GM12864 (cell line): Measurements from ENCODE around the gene SUPT4H1.

Source experiments
- DNase-seq: peaks from one replicate; pipeline ENCODE4 v3.0.0-alpha.2; 2011; ENCODE audit warnings: low read depth
- H3K4me3 ChIP-seq: 2 replicates; pipeline ENCODE4 v1.5.1; 2011; ENCODE audit warnings: mild to moderate bottlenecking, low read depth, low read length, control low read depth
- TF ChIP-seq, protein P1 (sequence below): IDR thresholded peaks from 2 replicates; pipeline ENCODE4 v1.5.1; 2011; ENCODE audit warnings: low read depth, mild to moderate bottlenecking, moderate library complexity, low read length, control low read depth, inconsistent platforms; ENCODE audit errors: missing control alignments

Gene SUPT4H1

DNA sequence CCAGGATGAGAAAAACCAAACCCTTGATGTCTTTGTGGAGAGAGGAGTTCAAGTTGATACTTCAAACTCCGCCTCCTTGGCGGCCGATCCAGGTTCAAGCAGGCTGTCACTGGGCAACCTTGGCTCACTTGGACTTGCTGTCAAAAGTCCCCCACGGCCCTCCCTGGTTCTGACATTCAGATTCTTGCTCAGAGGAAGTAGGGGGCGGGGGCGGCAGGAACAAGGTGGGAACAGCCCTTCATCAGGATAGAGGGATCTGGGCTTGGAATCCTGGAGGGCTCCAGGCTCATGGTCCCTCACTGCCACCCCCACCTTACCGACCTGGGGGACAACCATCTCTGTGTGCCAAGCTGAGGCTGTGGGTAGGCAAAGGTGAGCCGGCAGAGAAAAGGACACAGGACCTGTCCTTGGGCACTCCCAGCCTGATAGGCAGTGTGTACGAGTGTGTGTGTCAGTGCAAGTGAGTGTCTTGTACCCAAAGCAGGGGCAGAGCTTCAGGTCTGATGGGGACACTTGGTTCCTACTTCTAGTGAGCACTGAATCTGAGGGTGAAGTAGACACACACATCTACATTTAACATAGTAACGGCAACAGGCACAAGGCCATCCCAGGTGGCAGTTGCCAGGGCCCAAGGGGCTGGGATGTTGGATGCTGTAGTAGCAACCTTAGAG, 16.8 kb downstream of the SUPT4H1 start:
- TF ChIP-seq, protein P1, sequence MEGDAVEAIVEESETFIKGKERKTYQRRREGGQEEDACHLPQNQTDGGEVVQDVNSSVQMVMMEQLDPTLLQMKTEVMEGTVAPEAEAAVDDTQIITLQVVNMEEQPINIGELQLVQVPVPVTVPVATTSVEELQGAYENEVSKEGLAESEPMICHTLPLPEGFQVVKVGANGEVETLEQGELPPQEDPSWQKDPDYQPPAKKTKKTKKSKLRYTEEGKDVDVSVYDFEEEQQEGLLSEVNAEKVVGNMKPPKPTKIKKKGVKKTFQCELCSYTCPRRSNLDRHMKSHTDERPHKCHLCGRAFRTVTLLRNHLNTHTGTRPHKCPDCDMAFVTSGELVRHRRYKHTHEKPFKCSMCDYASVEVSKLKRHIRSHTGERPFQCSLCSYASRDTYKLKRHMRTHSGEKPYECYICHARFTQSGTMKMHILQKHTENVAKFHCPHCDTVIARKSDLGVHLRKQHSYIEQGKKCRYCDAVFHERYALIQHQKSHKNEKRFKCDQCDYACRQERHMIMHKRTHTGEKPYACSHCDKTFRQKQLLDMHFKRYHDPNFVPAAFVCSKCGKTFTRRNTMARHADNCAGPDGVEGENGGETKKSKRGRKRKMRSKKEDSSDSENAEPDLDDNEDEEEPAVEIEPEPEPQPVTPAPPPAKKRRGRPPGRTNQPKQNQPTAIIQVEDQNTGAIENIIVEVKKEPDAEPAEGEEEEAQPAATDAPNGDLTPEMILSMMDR = no peak
- peak overlapping the region; percentile 97 for H3K4me3 ChIP-seq
- no peak for DNase-seq

DNA sequence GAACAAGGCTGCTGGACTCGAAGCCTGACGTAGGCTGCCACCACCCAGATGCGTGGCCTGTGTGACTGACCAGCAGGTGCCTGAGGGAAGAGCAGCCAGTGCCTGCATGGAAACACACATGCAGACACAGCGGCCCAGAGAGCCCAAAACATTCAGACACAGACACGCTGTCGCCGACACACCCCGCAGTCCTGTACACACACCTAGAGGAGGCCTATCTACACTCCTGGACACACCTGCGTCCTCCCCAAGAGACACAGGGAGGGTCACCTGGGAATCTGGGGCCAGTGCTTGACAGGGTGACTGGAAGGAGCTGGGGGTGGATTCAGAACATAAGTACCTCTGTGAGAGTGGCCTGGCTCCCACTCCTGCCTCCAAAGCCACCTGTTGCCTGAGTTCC, 17.3 kb downstream of the SUPT4H1 start:
- TF ChIP-seq, protein P1 = no peak

DNA sequence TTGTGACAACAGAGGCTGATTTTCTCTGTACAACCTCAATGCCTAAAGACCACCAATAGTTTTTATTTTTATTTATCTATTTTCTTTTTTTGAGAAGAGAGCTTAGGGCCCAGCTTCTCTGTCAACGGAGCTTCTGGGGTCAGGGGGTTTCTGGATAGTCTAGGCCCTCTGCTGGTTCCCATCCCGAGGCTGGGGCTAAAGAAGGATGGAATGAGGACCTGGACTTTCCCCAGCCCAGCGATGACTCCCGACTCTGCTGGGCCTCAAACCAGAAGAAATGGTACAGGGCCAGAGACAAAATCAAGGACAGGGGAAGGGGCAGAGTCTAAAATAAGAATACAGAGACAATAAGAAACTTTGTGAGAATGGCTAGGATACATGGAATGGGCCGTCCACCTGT, 17.7 kb downstream of the SUPT4H1 start:
- TF ChIP-seq, protein P1 = no peak
- peak overlapping the region; percentile 97 for H3K4me3 ChIP-seq
- no peak for DNase-seq

More for the DNA sequence above, 17.3 kb downstream of the SUPT4H1 start:
- H3K4me3 ChIP-seq = peak overlapping the region; percentile 97
- no peak for DNase-seq

DNA sequence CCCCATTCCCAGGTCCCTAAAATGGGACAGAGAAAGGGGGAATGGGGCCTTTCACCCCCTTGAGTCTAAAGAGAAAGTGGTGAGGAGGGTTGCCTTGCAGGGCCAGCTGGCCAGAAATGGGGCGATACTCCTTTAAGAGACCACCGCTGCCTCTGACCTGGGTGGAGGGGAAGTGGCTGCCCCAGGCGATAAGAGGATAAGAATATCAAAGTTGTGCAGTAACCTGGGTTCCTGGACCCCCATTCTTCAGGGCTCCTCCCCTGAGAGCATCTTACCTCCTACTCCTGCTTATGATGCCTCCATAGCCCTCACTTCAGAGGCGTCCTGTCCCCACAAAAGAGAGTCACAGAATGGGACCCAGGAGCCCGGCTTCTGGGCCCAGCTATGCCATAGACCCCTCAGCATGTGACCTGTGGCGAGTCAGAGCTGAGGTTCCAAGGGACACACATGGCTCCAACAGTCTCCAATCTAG, 18.2 kb downstream of the SUPT4H1 start:
- TF ChIP-seq, protein P1 = no peak
- H3K4me3 ChIP-seq = peak overlapping the region; percentile 97
- no peak for DNase-seq

DNA sequence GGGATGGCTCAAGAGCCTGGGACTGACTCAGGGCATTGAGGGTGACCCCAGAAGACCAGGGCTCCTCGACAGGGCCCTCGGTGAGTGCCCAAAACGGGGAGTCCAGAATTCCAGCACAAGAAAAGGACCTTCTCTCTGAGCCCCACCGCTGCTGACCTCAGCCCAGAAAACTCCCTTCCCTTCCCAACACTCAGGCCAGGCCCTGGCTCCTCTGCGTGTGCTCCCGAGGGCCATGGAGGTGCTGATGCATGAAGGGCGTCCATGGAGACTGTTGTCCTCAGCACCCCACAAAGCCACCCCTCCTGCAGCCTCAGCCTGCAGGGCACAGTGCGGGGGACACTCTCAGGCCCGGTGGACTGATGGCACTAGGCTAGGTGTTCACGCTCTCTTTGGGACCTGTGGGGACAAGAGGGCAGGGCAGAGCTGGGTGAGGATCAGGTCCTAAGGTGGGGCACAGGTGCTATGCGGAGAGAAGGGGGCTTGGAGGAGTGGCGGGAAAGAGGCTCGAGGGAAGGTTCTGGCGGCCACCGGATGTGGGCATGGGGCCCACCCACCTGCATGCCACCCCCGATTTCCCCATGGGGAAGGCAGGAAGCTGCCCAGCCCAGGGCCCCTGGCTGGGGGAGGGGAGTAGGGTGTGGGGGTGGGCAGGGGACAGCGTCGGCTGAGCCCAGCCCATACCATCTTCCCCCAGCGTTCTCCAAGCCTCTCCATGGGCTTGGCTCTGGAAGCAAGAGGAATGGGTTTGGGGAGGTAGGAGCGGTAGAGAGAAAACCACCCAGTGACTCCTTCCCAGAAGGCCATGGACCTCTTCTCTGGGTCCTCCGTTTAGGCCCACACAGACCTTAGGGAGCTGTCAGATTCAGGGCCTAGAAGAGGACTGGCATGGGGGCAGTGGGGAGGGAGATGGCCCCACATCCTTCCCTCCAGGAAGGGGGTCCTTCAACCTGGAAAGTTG, 18.9 kb downstream of the SUPT4H1 start:
- DNase-seq = no peak
- TF ChIP-seq, protein P1 = no peak
- peak overlapping the region; percentile 97 for H3K4me3 ChIP-seq

DNA sequence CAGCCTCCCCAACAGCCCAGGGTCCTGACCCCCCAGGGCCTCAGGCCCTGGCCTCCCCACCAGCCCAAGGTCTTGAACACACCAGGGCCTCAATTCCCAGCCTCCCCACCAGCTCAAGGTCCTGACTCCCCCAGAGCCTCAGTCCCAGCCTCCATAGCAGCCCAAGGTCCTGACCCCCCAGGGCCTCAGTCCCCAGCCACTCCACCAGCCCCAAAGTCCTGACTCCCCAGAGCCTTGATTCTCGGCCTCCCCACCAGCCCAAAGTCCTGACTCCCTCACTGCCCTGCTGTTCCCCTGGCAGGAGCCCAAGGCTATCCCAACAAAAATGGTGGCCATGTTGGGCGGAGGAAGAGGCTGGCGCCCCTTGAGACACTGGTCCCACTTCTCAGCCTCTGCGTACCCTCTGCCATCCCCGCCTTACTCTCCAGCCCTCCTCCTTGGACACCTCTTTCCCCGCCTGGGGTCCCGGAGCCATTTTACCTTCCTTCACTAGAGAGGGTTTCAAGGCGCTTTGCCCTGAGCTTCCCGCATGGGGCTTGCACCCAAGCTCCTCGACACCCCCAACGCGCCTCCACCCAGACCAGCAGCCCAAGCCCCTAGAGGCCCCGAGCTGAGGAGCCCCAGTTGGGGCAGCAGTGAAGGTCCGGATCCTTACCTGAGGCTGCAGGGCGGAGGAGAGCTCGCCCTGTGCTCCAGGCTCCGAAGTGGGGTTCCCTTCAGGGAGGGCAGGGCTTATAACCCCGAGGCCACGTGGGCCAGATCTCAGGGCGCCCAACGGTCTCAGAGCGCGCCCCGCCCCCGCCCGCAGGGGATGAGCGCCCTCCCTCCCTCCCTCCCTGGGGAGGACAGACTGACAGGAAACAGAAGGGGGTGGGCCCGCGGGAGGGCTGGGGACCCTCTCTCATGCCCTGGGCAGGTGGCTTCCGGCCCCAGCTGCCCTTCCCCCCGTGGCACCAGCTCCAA, 19.9 kb downstream of the SUPT4H1 start:
- H3K4me3 ChIP-seq = peak overlapping the region; percentile 97
- TF ChIP-seq, protein P1 = no peak

More for the DNA sequence above, 19.9 kb downstream of the SUPT4H1 start:
- peak; percentile 85 for DNase-seq
